GM21576 (cell line): ENCODE measurements around the gene CIAO3.
"Not testable (repeated sequence)": the region's sequence is repeated elsewhere in the genome, so short reads cannot be mapped to it uniquely, and the experiment has no call there.

Experiments
- ATAC-seq: cut with Tn5 transposase; IDR thresholded peaks from one replicate; pipeline ENCODE4 v1.9.1; 2021; ENCODE audit warnings: mild to moderate bottlenecking, moderate library complexity; ENCODE audit not compliant: unreplicated experiment

Gene CIAO3

DNA sequence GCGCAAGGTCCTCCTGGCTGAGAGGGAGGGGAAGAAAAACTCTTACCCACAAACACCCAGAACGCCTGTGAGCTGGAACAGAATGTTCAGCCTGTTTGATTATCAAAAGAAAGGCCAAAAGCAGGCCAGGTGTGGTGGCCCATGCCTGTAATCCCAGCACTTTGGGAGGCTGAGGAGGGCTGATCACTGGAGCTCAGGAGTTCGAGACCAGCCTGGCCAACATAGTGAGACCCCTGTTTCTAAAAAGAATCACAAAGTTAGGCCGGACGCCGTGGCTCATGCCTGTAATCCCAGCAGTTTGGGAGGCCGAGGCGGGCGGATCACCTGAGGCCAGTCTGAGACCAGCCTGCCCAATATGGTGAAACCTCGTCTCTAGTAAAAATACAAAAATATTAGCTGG is 35.5 kb upstream of the CIAO3 start:
- ATAC-seq: not testable (repeated sequence)

DNA sequence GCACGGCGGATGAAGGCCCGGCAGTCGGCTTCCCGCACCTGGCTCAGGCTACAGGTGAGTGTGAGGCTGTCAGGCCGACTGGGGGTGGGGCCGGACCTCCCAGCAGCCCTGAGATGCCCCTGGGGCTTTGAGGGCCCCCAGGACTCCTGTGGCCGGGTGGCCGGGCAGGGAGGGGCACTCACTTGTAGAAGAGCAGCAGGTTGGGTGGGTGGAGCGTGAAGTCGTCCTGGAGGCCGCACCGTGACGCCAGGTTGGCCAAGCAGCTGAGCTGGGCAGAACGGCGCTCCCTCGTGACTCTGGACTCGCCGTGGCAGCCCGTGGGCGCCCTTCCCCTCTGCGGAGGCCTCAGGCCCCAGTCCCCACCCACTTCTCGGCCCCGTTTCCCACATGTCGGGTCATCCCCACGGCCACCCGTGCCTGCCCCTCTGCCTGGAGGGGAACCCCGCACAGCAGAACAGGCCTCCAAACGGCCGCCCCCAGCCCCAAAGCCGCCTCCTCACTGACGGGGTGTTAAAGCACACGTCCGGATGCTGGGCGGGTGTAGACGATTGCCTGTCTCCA is 34.5 kb upstream of the CIAO3 start:
- ATAC-seq: no peak

DNA sequence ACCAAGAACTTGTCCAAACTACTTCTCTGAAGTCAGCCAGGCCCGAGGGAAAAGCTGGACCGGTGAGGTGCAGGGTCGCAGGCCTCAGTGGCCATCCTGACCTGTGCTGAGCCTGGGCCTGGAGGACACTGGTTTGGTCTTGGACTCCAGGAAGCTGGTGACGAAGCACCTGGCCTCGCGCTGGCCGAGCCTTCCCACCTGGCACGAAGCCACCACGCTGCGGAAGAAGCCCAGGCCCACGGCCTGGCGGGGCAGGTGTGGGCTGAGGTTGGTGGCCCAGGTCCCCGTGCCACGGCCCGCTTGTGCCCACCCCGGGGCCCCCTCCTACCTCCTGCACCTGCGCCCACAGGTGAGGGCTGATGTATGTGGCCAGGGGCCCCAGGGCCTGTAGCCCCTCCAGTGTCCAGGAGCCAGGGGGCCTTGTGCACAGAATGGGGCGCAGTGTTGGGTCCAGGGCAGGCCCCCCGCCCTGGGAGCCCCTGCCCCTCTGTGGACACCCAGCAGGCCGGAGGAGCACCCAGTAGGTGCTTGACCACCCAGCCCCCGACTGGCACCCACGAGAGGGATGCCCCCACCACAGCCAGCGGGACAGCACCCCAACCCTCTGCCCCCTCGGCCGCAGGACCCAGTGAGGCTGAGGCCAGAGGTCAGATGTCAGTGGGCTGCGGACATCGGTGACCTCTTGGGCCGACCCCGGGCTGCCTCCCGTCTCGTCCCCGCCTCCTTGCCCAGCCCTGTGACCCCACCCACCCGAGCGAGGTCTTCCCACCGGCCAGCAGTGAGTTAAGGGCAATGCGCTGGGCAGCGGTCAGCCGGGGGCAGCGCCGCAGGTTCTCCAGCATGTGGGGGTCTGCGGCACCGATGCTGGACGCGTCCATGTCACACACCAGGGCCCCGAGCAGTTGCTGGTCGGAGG is 33.5 kb upstream of the CIAO3 start:
- no peak for ATAC-seq

DNA sequence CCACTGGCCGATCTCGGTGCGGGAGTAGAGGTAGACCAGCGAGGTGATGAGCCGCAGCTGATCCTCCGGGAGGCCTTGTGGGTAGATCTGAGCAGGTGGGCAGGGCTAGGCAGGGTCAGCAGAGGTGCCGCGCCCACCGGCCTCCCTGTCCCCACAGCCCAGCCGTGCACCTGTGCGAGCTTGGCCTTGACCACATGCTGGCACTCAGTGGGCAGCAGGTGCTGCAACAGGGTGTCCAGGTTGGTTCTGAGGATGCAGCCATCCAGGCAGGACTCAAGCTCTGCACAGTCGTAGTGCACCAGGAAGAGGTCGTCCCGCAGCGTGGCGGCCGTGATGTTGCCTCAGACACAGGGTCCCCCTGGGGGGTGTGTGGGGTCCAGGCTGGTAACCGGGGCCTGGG is 32.2 kb upstream of the CIAO3 start:
- no peak for ATAC-seq

DNA sequence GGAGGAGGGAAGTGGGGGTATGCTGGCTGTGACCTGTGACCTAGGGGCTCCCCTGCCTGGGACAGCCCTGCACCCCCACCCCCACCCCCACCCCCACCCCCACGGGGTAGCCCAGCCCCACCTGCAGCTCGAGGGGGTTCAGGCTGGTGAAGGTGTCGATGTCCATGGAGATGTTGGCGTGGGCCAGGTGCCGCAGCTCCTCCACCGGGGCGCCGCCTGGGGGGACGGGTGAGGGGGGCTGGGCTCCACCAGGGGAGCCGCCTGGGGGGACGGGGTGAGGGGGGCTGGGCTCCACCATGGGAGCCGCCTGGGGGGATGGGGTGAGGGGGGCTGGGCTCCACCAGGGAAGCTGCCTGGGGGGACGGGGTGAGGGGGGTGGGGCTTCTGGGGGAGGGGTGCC is 29.6 kb upstream of the CIAO3 start:
- no peak for ATAC-seq

DNA sequence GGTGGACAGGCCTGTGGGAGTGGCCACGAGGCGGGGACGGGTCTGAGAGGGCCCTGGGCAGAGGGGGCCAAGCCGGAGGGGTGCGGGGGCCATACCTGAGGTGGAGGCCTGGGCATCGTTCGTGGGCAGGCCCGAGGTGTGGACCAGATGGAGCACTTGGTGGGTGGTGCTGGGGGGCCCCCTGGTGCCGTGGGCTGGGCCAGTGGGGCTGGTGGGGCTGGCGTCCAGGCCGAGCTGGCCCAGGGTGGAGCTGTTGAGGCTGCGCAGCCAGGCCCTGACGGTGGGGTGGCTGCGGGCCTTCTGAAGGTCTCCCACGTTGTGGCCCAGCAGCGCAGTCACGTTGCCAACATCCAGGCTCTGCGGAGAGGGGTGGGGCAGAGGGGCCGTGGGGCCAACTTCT is 29.1 kb upstream of the CIAO3 start:
- ATAC-seq: no peak

DNA sequence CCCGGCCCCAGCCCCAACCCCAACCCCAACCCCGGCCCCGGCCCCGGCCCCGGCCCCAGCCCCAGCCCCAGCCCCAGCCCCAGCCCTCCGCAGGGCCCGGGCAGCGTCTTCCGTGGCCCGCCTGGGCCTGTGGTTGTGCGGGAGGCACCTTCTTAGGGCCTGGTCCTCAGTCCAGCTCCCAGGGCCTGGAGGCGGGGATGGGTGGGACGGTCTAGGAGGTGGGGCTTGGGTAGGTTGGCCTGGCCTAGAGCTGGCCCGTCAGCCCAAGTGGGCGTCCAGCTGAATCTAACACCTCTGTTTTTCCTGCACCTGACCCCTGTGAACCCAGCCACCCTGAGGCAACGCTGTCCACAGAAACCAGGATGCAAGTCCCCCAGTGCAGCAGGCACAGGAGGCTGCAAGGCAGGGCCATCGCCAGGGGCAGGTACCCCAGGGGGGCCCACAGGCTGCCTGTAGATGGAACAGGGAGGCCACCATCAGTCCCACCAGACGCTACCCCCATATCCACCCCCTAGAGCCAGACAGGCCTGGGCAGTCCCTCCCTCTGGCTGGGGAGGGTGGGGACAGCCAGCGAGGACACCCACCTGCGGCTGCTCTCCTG is 28.5 kb upstream of the CIAO3 start:
- no peak for ATAC-seq

DNA sequence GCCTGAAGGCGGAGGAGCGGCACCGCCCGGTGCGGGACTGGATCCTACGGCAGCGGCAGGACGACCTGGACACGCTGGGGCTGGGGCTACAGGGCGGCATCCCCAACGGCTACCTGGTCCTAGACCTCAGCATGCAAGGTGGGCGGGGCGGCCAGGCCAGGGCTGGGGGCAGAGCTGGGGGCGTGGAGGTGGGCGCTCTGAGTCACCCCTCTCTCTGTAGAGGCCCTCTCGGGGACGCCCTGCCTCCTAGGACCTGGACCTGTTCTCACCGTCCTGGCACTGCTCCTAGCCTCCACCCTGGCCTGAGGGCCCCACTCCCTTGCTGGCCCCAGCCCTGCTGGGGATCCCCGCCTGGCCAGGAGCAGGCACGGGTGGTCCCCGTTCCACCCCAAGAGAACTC is 27.6 kb upstream of the CIAO3 start:
- ATAC-seq: no peak

DNA sequence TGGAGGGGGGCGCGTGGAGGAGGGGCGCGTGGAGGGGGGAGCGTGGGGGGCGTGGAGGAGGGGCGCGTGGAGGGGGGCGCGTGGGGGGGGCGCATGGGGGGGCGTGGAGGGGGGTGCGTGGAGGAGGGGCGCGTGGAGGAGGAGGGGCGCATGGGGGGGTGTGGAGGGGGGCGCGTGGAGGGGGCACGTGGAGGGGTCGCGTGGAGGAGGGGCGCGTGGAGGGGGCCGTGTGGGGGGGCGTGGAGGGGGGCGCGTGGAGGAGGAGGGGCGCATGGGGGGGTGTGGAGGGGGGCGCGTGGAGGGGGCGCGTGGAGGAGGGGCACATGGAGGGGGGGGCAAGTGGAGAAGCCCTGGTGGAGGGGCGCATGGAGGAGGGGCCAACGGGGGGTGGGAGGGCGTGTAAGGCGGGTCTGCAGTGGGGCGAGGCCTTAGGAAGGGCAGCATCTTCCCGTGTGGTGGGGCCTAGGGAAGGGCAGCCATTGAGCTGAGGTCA is 27.0 kb upstream of the CIAO3 start:
- no peak for ATAC-seq

DNA sequence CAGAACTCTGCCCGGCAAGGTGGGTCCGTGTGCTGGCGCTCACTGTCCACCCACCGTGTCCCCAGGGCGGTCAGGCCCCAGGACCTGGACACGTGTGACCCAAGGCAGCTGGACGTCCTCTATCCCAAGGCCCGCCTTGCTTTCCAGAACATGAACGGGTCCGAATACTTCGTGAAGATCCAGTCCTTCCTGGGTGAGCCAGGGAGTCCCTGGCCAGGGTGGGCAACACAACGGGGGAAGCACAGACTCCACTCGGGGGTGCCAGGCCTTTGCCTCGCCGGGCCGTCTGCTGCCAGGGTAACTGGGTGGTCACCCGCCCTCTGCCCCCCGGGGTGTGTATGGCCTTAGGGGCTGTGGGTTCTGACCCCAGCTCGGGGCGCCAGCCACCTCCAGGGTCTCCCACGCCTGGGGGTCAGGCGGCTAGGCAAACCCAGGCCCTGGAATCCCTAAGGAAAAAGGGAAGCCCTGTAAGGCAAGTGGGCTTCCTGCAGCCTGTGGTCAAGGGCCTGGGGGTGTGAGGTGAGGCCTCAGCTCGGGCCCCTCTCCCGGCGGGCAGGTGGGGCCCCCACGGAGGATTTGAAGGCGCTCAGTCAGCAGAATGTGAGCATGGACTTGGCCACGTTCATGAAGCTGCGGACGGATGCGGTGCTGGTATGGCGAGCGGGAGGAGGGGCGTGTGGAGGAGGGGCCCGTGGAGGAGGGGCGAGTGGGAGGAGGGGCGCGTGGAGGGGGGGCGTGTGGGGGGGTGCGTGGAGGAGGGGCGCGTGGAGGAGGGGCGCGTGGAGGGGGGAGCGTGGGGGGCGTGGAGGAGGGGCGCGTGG is 26.2 kb upstream of the CIAO3 start:
- no peak for ATAC-seq

DNA sequence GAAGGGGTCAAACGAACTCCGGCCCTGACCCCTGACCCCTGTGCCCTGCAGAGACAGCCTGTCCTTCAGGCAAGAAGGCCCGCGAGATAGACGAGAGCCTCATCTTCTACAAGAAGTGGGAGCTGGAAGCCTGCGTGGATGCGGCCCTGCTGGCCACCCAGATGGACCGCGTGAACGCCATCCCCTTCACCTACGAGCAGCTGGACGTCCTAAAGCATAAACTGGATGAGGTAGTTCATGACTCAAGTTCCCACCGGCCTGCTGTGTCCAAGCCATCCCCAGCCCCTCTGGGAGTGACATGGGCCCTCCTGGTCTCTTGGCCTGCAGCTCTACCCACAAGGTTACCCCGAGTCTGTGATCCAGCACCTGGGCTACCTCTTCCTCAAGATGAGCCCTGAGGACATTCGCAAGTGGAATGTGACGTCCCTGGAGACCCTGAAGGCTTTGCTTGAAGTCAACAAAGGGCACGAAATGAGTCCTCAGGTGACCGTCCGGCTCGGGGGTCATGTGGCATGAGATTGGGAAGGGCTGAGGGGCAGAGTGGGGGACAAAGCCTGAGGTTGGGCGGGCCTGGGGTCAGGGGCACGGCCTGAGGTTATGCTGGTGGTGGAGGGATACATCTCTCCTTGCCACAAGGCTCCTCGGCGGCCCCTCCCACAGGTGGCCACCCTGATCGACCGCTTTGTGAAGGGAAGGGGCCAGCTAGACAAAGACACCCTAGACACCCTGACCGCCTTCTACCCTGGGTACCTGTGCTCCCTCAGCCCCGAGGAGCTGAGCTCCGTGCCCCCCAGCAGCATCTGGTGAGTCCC is 25.4 kb upstream of the CIAO3 start:
- no peak for ATAC-seq

DNA sequence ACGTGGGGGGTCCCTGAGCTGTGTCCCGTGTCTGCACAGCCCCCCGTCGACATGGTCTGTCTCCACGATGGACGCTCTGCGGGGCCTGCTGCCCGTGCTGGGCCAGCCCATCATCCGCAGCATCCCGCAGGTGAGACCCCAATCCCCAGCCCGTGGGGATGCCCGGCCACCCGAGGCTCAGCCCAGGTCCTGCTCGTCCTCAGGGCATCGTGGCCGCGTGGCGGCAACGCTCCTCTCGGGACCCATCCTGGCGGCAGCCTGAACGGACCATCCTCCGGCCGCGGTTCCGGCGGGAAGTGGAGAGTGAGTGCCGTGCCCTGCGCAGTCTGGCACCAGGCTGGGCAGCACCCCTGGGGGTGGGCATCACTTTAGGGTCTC is 24.7 kb upstream of the CIAO3 start:
- ATAC-seq: no peak

DNA sequence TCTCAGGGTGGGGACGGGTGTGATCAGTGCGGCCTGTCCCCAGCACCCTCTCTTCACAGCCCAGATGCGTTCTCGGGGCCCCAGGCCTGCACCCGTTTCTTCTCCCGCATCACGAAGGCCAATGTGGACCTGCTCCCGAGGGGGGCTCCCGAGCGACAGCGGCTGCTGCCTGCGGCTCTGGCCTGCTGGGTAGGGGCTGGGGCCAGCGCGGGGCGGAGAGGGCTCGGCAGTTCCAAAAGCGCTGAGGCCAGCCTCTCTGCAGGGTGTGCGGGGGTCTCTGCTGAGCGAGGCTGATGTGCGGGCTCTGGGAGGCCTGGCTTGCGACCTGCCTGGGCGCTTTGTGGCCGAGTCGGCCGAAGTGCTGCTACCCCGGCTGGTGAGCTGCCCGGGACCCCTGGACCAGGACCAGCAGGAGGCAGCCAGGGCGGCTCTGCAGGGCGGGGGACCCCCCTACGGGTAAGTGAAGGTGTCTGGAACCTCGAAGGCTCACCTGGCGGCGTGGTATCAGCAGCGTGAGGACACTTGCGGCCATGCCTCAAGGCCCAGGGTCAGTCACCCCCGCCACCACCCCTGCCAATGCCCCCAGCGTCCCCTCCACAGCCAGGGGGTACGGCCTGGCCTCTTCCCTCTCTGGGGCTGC is 24.2 kb upstream of the CIAO3 start:
- ATAC-seq: no peak

DNA sequence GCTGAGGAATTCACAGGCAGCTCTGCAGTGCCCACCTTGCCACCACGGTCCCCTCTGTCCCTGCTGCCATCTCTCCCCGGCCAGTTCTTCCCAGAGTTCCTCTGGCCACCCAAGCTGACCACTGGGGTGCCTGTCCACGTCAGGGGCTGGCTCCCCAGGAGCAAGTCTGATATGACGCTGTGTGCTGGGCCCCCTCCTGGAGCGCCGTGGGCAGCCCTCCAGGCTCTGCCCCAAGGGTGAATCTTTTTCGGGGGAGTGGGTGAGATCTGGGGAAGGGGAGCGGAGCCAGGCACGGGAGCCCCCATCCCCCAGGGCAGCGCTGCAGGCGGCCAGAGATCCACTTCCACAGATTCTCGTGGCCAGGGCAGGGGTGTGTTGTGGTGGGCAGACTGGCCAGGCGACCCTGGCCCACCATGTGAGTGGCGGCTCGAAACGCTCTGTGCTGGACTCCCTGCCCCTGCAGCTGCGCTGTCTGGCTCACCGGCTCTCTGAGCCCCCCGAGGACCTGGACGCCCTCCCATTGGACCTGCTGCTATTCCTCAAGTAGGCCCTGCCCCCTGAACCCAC is 23.5 kb upstream of the CIAO3 start:
- no peak for ATAC-seq

DNA sequence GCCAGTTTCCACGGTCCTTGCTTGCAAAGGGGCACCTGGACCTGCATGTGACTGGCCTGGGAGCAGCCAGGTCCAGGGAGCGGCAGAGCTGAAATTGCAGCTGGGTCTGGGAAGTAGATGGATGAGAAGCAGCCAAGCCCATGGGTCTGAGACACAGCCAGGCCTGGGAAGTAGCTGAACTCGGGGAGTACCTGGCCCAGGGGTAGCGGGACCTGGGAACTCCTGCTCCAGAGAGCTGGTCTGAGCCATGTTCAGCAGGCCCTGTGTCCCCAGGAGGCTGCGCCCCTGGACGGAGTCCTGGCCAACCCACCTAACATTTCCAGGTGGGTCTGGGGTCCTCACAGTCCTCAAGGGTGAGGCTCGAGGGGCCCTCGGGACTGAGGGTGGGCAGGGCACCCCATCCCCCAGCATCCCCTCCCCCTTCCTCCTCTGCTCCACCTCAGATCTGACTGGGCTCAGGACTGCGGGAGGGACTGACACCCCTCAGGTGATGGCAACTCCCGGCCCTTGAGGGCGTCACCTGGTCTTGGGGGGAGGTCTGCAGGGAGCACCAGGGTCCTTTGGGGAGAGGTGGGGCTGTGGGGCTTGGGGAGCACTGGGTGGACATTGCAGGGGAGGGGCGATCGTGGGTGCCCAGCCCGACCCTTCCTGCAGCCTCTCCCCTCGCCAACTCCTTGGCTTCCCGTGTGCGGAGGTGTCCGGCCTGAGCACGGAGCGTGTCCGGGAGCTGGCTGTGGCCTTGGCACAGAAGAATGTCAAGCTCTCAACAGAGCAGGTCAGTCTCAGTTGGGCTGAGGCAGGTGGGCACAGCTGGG is 22.8 kb upstream of the CIAO3 start:
- ATAC-seq: no peak

DNA sequence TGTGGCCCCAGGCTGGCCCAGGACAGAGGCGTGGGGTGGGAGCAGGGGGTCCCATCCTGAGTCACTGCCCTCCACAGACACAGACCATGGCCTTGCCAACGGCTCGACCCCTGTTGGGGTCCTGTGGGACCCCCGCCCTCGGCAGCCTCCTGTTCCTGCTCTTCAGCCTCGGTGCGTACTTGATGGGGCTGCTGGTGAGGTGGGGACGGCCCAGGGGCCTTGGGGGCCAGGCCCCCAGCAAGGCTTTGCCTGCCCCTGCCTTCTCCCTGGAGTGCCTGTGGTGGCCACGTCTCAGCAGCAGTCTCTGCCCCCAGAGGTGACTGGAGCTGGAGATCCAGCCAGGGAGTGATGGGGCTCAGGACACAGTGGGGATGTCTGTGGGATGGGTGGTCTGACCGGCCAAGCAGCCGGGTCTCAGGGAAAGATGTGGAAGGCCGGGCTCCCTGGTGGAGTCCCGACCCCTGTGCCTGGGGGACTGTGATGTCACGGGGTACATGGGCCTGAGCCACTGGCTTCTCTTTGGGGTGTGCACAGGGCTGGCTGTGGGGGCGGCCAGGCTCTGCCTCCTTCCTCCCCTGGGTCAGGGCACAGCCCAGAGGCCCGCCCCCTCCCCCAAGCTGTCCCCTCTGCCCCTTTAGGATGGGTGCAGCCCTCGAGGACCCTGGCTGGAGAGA is 21.9 kb upstream of the CIAO3 start:
- ATAC-seq: no peak

DNA sequence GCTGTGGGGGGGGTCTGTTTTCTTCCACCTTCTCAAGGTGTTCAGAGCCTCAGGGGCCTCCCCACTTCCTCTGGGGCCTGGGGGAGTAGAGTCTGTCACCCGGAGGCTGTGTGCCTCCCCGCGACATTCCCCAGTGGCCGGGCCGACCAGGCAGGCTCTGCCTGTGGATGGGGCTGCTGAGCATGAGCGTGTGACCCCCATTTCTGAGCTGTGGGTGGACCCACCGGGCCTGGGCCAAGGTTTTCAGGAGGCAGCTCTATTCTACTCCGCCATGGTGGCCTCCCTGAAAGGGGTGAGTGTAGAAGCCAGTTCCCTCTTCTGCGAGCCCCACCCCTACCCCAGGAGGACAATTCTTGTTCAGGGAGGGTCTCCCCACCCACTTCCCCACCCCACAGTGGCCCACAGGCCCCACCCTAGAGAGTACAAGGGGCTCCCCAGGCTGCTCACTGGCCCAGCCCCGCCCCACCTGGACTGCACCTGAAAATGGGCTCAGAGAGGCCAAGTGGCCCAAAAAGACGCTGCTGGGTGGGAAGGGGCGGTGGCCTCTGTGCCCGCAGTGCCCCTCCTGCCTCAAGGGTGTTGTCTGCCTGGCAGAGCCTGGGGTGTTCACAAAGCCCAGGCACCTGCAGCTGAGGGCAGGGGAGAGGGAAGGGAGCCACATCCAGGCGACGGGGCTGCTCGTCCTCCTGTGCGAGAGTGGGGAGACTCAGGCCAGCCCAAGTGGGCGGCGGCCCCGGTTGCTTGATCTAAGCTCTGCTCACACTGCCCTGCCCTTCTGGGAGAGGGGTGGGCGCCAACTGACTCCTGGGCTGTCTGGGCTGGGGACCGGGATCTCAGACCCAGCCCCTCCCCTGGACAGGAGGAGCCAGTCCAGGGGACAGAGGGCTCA is 21.1 kb upstream of the CIAO3 start:
- ATAC-seq: no peak
